Measurements from ENCODE around the gene NEK2. TPM values are rescaled to one million over a fixed set of nuclear protein-coding genes. Genes with fewer than 3 reads are reported as not detected.

The NEK2 gene
- total and polyA plus RNA-seq, 2 of the 13 experiments (the other 11 are each of a cell fraction or from before 2014, with no cell fraction given) = 10.9 to 40.8 TPM

DNA sequence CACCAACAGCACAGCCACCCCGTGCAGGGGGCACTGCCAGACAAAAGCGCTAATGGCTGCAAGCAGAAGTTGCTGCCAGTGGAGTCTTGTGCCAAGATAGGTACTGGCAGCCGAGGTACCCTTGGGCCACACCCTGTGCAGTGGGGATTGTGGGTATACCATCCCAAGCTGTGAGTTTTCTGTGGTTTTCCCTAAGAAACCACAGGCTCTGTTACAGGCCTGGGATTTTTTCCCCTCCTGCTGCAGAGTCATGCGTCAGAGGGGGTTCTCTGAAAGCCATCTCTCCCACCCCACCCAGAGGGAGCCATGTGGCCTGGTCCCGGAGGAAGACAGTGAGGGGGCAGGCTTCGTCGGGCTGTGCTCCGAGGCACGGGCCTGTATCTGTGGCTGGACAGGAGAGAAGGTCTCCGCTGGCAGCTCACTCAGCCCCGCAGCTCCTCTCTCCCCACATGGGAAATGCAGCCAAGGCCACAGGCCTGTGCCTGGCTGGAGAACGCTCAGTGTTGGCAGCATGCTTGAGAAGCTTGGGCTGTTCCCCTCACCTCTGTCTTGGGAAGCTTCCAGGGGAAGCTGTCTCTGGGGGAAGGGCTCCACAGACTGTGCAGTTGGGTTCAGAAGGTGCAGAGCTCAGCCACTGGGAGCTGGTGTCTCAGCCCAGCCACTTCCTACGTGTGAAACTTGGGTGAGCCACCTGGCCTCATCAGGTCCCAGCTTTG lies 42.5 kb downstream of the NEK2 start (continued):
- TF ChIP-seq, protein P1, sequence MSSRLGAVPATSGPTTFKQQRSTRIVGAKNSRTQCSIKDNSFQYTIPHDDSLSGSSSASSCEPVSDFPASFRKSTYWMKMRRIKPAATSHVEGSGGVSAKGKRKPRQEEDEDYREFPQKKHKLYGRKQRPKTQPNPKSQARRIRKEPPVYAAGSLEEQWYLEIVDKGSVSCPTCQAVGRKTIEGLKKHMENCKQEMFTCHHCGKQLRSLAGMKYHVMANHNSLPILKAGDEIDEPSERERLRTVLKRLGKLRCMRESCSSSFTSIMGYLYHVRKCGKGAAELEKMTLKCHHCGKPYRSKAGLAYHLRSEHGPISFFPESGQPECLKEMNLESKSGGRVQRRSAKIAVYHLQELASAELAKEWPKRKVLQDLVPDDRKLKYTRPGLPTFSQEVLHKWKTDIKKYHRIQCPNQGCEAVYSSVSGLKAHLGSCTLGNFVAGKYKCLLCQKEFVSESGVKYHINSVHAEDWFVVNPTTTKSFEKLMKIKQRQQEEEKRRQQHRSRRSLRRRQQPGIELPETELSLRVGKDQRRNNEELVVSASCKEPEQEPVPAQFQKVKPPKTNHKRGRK (CRISPR knock-in tag; IDR thresholded peaks at IDR 0.05) = no peak
- TF ChIP-seq, protein P2, sequence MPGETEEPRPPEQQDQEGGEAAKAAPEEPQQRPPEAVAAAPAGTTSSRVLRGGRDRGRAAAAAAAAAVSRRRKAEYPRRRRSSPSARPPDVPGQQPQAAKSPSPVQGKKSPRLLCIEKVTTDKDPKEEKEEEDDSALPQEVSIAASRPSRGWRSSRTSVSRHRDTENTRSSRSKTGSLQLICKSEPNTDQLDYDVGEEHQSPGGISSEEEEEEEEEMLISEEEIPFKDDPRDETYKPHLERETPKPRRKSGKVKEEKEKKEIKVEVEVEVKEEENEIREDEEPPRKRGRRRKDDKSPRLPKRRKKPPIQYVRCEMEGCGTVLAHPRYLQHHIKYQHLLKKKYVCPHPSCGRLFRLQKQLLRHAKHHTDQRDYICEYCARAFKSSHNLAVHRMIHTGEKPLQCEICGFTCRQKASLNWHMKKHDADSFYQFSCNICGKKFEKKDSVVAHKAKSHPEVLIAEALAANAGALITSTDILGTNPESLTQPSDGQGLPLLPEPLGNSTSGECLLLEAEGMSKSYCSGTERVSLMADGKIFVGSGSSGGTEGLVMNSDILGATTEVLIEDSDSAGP (CRISPR knock-in tag; IDR thresholded peaks at IDR 0.05; ENCODE audit: borderline replicate concordance) = no peak; the same call in 1 of the 2 replicates
- TF ChIP-seq, protein P3, sequence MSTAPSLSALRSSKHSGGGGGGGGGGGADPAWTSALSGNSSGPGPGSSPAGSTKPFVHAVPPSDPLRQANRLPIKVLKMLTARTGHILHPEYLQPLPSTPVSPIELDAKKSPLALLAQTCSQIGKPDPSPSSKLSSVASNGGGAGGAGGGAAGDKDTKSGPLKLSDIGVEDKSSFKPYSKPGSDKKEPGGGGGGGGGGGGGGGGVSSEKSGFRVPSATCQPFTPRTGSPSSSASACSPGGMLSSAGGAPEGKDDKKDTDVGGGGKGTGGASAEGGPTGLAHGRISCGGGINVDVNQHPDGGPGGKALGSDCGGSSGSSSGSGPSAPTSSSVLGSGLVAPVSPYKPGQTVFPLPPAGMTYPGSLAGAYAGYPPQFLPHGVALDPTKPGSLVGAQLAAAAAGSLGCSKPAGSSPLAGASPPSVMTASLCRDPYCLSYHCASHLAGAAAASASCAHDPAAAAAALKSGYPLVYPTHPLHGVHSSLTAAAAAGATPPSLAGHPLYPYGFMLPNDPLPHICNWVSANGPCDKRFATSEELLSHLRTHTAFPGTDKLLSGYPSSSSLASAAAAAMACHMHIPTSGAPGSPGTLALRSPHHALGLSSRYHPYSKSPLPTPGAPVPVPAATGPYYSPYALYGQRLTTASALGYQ (CRISPR knock-in tag; IDR thresholded peaks at IDR 0.05) = no peak
- TF ChIP-seq NAIF1 (CRISPR knock-in tag; IDR thresholded peaks at IDR 0.05; ENCODE audit: borderline replicate concordance) (no peak), MBD4 (IDR thresholded peaks at IDR 0.05; ENCODE audit: borderline replicate concordance, low read length) (no peak), FOSL2 (CRISPR knock-in tag; IDR thresholded peaks at IDR 0.05) (no peak), ZNF552 (CRISPR knock-in tag; IDR thresholded peaks at IDR 0.05; ENCODE audit: borderline replicate concordance) (no peak), ZMYM3 (CRISPR knock-in tag; IDR thresholded peaks at IDR 0.05) (no peak), EEA1 (CRISPR knock-in tag; IDR thresholded peaks at IDR 0.05; ENCODE audit: borderline replicate concordance) (no peak), ELF3 (CRISPR knock-in tag; IDR thresholded peaks at IDR 0.05) (no peak), PITX1 (CRISPR knock-in tag; IDR thresholded peaks at IDR 0.05) (no peak), ZNF619 (CRISPR knock-in tag; IDR thresholded peaks at IDR 0.05) (no peak), MBNL3 (CRISPR knock-in tag; conservative IDR thresholded peaks at IDR 0.05) (no peak), SRSF4 (IDR thresholded peaks at IDR 0.05; ENCODE audit: low read depth, low read length, poor library complexity, severe bottlenecking) (no peak), PCBP1 (IDR thresholded peaks at IDR 0.05; ENCODE audit: borderline replicate concordance, low read depth, low read length) (no peak)
- TF ChIP-seq, protein P4, sequence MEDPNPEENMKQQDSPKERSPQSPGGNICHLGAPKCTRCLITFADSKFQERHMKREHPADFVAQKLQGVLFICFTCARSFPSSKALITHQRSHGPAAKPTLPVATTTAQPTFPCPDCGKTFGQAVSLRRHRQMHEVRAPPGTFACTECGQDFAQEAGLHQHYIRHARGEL (CRISPR knock-in tag; IDR thresholded peaks at IDR 0.05) = no peak
- TF ChIP-seq, protein P5, sequence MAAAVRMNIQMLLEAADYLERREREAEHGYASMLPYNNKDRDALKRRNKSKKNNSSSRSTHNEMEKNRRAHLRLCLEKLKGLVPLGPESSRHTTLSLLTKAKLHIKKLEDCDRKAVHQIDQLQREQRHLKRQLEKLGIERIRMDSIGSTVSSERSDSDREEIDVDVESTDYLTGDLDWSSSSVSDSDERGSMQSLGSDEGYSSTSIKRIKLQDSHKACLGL (CRISPR knock-in tag; IDR thresholded peaks at IDR 0.05) = no peak
- TF ChIP-seq, protein P6, sequence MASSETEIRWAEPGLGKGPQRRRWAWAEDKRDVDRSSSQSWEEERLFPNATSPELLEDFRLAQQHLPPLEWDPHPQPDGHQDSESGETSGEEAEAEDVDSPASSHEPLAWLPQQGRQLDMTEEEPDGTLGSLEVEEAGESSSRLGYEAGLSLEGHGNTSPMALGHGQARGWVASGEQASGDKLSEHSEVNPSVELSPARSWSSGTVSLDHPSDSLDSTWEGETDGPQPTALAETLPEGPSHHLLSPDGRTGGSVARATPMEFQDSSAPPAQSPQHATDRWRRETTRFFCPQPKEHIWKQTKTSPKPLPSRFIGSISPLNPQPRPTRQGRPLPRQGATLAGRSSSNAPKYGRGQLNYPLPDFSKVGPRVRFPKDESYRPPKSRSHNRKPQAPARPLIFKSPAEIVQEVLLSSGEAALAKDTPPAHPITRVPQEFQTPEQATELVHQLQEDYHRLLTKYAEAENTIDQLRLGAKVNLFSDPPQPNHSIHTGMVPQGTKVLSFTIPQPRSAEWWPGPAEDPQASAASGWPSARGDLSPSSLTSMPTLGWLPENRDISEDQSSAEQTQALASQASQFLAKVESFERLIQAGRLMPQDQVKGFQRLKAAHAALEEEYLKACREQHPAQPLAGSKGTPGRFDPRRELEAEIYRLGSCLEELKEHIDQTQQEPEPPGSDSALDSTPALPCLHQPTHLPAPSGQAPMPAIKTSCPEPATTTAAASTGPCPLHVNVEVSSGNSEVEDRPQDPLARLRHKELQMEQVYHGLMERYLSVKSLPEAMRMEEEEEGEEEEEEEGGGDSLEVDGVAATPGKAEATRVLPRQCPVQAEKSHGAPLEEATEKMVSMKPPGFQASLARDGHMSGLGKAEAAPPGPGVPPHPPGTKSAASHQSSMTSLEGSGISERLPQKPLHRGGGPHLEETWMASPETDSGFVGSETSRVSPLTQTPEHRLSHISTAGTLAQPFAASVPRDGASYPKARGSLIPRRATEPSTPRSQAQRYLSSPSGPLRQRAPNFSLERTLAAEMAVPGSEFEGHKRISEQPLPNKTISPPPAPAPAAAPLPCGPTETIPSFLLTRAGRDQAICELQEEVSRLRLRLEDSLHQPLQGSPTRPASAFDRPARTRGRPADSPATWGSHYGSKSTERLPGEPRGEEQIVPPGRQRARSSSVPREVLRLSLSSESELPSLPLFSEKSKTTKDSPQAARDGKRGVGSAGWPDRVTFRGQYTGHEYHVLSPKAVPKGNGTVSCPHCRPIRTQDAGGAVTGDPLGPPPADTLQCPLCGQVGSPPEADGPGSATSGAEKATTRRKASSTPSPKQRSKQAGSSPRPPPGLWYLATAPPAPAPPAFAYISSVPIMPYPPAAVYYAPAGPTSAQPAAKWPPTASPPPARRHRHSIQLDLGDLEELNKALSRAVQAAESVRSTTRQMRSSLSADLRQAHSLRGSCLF (CRISPR knock-in tag; IDR thresholded peaks at IDR 0.05; ENCODE audit: borderline replicate concordance) = no peak

All from HepG2 (cell line).